HG02759 (cell line): Measurements from ENCODE around the gene CD79A.
"Not testable (repeated sequence)": the region's sequence is repeated elsewhere in the genome, so short reads cannot be mapped to it uniquely, and the experiment has no call there.

Experiments
- ATAC-seq: cut with Tn5 transposase; IDR thresholded peaks from one replicate; pipeline ENCODE4 v1.9.1; 2021; ENCODE audit warnings: mild to moderate bottlenecking, moderate library complexity; ENCODE audit not compliant: unreplicated experiment

CD79A gene

DNA sequence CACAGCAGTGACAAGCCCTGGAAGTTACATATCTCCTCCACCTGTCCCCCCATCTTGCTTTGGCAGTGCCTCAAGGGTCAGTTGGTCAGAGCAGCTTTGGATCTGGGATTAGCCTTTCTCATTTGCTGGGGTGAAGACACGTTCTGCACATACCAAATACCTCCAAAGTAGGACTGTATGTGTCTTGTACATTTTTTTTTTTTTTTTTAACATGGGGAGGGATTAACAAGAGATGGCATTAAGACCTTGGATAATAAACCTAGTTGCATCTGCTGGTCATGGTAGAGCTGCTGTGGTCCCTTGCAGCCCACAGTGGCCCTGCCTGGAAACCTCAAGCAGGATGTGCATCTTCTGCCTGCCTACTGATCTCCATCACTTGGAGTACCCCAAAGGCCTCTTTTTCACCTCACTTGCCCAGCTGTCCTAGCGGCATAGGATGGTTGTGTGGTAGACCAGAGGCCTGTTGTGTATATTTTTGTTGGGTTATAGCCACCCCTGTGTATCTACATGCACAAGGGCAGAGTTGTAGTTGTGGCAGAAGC, 14.6 kb upstream of the CD79A start:
- ATAC-seq: no peak

DNA sequence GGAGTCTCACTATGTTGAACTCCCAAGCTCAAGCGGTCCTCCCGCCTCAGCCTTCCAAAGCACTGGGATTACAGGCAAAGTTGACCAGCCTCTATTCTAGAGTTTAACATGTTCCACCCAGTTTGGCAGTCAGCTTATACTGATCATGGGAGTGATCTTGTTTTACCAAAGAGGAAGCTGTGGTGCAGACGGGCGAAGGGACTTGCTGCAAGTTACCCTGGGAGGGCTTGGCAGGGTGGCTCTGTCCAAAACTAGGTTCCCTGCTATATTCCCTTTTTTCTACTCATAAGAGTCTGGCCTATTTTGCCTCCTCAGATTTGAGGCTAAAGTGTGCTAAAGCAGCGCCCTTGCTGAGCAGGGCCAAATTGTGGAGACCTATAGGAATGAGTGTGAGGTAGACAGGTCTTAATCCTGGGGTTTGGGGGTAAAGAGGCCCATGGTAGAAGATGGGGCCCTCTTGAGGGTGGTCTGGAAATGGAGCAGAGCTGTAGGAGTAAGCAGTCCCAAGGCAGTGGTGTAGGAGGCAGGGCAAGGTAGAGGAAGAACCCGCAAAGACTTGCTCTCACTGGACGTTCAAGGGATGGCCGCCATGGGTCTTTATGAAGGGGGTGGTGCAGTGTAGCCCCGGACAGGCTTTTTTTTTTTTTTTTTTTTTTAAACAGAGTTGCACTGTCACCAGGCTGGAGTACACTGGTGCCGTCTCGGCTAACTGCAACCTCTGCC, 13.7 kb upstream of the CD79A start:
- no peak for ATAC-seq

- ATAC-seq: no peak
Observed at GRCh38 chr19:41864374-41864773, 12.7 kb upstream of the CD79A start.

DNA sequence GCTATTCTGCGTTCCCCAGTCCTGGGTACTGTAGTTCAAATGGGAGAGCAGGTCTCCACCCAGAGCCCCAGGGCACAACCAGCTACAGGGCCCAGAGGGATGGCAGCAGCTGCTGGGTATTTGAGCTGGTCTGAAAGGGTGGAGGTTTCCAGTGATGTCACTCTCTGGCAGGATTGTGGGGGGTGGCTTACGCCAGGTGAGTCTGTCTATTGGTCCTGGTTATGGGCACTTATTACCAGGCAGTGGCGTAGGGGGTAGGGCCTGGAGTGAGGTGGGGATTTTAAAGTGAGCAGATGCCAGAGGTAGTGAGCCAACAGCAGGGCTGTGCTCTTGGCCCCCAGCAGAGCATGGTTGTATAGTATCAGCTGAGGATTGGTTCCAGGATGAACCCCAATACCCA, 10.8 kb upstream of the CD79A start:
- no peak for ATAC-seq

GRCh38 chr19:41868120-41868988, 8.7 kb upstream of the CD79A start:
- no peak for ATAC-seq

- no peak for ATAC-seq
Observed at GRCh38 chr19:41868989-41869300, 8.1 kb upstream of the CD79A start.

- no peak for ATAC-seq
Observed at GRCh38 chr19:41869374-41869955, 7.6 kb upstream of the CD79A start.

- no peak for ATAC-seq
Observed at GRCh38 chr19:41870401-41870873, 6.6 kb upstream of the CD79A start.

GRCh38 chr19:41871573-41872383, 5.3 kb upstream of the CD79A start:
- ATAC-seq: peak; percentile 53

DNA sequence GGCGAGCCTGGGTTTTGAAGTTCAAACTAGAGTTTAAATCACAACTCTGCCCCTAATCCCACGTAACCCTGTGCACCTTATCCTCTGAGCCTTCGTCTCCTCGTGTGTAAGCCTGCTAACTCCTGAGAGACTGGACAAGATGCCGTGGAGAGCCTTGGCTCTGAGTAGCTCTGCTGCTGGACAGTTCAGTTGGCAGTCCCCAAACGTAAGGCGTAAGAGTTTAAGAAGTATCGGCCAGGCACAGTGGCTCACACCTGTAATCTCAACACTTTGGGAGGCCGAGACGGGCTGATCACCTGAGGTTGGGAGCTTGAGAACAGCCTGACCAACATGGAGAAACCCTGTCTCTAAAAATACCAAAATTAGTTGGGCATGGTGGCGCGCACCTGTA, 4.7 kb upstream of the CD79A start:
- no peak for ATAC-seq

- no peak for ATAC-seq
Observed at GRCh38 chr19:41872775-41873647, 4.1 kb upstream of the CD79A start.

- ATAC-seq: not testable (repeated sequence)
Observed at GRCh38 chr19:41875973-41876372, 1.1 kb upstream of the CD79A start.

GRCh38 chr19:41877916-41878905, 1.1 kb downstream of the CD79A start:
- no peak for ATAC-seq

- no peak for ATAC-seq
Observed at GRCh38 chr19:41879080-41879479, 2.0 kb downstream of the CD79A start.

GRCh38 chr19:41879670-41880328, 2.7 kb downstream of the CD79A start:
- no peak for ATAC-seq

DNA sequence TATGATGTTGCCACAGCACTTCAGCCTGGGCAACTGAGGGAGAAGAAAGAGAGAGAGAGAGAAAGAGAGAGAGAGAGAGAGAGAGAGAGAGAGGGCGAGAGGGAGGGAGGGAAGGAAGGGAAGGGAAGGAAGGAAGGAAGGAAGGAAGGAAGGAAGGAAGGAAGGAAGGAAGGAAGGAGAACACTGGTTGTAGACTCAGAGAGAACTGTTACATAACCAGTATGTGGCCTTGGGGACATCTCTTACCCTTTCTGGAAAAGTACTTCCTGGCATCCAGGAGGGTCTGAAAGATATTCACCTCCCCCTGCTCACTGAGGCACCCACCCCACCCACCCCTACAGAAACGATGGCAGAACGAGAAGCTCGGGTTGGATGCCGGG, 3.2 kb downstream of the CD79A start:
- ATAC-seq: no peak

DNA sequence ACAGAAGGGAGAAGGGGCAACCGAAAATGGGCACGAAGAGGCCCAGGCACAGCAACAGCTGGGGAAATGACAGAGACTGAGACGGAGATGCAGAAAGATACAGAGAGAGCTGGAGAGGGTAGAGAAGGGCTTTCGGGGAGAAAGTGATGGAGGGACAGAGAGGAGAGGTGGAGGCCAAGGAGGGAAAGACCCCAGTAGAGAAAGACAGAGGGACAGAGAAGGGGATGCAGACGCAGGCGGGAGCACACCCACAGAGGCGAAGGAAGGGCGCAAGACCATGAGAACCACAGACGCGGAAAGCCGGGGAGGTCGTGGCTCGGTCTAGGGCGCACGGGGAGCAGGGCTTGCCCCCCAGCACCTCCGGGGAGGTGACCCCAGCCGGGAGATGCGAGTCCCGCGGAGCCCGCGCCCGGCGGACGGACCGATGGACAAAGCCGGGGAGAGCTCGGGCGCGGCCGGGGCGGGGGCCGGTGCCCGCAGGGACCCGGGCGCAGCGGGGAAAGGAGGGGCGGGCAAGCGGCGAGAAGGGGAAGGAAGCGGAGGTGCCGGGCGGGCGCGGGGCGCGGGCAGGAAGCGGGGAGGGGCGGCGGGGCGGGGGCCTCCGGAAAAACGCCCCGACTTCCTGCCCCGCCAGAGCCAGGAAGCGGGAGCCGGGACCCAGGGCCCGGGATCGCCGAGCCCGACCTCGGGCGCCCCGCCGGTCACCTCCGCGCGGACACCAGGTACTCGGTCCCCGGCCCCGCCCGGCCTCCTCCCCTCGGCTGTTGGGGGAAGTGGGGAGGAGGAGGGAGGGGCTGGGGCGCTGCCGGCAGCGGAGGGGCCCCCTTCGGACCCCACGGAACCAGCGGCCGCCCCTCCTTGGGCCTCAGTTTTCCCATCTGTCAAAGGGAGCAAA, 5.7 kb downstream of the CD79A start, which contains the start of gene ARHGEF1:
Gene ARHGEF1 (plus strand): TSS at position 617 of the 895 bp plus-strand sequence. CDS start 4,899 bp downstream, outside the sequence.
- peak; percentile 17 for ATAC-seq
